Activated CD8-positive, alpha-beta memory T cell treated with anti-CD3 and anti-CD28 coated beads for 24 hours (primary cell): ENCODE results near the gene HPSE2.
"Not testable (repeated sequence)": the region's sequence is repeated elsewhere in the genome, so short reads cannot be mapped to it uniquely, and the experiment has no call there.

ENCODE experiments used
- DNase-seq: peaks from one replicate; pipeline ENCODE4 v3.0.0-alpha.2; 2020

The HPSE2 gene

DNA sequence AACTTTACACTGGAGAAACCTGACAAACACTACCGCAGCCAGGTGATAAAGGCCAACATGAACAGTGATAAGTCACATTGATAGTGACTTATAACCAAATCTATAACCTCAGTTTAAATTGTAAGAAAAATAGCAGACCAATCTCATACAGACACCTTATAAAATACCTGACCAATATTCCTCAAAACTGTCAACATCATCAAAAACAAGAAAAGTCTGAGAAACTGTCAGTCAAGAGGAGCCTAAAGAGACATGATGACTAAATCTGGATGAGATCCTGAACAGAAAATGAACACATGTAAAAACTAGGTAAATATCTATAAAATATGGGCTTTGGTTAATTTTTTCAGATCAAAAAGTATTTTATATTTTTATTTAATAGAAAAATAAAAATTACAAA is 233.3 kb downstream of the HPSE2 start:
- no peak for DNase-seq

- no peak for DNase-seq
These were observed 238.1 kb downstream of the HPSE2 start for GRCh38 chr10:98997596-98997995.

- DNase-seq: no peak
These were observed 241.6 kb downstream of the HPSE2 start for GRCh38 chr10:98994030-98994429.

GRCh38 chr10:98983751-98984150 is 251.9 kb downstream of the HPSE2 start:
- DNase-seq: not testable (repeated sequence)

- no peak for DNase-seq
These were observed 255.3 kb downstream of the HPSE2 start for GRCh38 chr10:98980353-98980752.

DNA sequence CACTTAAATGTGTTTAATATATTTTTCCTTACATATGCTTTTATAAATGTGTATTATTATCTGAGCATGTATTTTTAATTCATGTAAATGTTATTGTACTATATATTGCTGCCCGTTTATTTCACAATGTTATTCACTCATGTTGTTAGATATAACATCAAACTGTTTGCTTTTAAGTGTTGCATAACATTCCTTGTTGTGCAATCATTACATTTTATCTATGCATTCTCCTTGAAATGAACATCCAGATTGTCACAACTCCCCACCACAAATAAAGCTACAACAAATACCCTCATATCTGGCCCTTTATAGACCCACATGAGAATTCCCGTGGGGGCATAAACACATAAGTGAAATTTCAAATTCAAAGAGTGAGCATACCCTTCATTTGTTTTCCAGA is 264.2 kb downstream of the HPSE2 start:
- no peak for DNase-seq

- DNase-seq: no peak
These were observed 268.1 kb downstream of the HPSE2 start for GRCh38 chr10:98967601-98968000.

DNA sequence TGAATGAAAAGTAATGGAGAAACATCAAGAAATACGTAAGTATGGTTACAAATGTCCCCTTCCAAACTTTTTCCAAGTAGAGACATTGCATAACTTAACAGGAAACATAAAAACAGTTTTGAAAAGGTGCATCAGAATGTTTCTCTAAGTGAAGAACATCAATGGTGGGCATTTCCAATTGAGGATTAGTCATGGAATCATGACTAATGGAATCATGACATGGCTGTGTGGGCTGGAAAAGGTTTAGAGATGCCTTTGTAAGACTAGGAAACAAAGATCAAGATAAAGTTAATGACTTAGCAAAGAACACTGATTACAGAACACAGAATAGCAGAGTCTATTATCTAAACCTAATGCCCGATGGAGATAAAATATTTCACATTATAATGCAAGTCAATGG is 272.0 kb downstream of the HPSE2 start:
- DNase-seq: no peak

- no peak for DNase-seq
These were observed 276.3 kb downstream of the HPSE2 start for GRCh38 chr10:98959379-98959778.

GRCh38 chr10:98957801-98958200 is 277.9 kb downstream of the HPSE2 start:
- DNase-seq: no peak

GRCh38 chr10:98956576-98957260 is 278.9 kb downstream of the HPSE2 start:
- no peak for DNase-seq

DNA sequence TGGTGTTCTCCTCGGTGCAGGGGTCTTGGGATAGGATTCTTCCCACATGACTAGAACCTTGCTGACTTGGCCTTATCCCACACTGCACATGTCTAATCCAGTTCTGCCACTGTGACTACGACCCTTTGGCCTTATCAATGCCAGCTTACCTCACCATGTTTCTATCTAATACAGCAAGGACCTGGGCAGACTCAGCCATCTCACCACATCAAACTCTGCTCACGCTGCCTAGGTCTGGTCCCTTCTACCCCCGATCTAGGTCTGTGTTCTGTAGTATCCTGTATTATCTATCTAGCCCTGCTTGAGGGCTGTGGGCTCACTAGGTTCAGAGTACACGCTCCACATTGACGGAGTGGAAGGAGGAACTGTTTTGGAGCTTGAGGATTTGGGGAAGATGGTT is 282.4 kb downstream of the HPSE2 start:
- no peak for DNase-seq

DNA sequence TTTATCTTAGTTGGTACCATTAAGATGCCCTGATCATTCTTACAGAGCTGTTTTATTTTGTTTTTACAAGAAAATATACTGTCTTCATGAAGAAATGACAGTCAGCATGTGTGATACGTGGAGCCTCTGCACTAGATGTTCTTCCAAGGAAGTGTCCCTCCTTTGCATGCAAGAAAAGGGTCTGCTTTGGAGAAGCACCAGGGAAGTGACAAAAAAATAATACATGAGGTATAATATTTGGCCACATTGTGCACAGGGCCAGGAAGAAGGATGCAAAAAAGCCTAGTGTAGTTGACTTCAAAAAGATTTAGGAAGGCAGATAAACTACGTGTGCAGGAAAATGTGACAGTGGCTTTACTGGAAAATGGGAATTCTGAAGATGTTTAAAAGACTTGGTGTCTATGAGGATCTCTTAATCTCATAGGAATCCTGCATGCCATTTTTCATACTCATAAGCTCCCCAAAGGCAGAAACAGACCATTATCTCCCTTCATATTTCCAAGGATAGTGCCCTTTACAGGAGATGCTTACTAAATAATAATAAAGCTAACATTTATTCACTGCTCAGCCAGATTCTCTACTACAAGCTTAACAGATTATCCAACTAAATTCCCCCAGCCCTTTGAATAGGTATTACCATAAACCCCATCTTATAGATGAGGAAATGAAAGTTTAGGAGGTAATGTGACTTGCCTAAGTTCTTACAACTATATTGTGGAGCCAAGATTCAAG is 284.2 kb downstream of the HPSE2 start:
- DNase-seq: no peak

GRCh38 chr10:98950106-98950505 is 285.5 kb downstream of the HPSE2 start:
- DNase-seq: no peak

- no peak for DNase-seq
These were observed 286.3 kb downstream of the HPSE2 start for GRCh38 chr10:98949306-98949705.

GRCh38 chr10:98943681-98944080 is 292.0 kb downstream of the HPSE2 start:
- no peak for DNase-seq

DNA sequence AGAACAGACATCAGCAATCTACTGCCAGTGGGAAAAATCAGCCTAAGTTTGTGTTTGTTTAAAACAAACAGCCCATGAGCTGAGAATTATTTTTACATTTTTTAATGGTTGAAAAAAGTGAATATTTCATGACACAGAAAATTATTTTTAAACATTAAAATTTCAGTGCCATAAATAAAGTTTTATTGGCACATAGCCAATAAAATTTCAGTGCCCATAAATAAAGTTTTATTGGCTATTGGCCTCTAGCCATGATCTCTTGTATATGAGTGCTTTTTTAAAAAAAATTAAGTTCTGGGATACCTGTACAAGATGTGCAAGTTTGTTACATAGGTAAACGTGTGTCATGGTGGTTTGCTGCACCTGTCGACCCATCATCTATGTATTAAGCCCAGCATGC is 305.9 kb downstream of the HPSE2 start:
- DNase-seq: no peak

GRCh38 chr10:98925651-98926050 is 310.0 kb downstream of the HPSE2 start:
- no peak for DNase-seq

DNA sequence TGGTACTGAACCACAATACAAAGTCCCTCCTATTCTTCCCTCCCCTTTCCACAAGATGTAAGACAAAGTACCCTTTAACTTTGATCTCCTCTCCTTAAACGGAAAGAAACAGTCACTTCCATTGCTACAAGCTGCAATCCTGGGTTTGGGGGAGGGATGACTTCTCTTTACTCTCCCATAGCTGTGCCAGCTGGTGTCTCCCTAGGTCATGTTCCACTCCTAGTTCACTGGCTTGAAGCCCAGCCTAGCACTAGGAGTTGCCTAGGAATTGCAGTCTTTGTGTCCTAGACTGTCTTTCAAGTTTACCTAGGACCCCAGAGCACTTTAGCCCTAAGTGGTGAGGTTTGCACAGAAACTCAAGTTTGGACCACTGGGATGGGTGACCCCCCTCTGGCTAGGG is 311.1 kb downstream of the HPSE2 start:
- DNase-seq: no peak

DNA sequence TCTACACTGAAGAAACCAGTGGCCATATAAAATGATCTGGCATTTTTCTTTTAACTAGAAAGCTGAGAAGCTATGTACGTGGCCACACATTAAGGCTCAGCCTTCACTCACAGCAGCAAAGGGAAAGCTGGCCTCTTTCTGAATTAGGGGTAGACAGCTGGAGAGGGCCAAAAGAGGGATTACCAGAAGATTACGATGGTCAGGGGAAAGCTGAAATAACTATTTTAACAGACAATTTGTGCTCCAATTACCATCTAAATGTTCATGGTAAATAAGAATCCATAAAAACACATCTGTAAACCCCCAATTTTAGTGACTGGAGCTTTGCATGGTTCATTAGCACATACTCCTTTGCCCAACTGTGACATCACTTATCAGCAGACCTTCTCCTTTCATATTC is 314.3 kb downstream of the HPSE2 start:
- DNase-seq: no peak

DNA sequence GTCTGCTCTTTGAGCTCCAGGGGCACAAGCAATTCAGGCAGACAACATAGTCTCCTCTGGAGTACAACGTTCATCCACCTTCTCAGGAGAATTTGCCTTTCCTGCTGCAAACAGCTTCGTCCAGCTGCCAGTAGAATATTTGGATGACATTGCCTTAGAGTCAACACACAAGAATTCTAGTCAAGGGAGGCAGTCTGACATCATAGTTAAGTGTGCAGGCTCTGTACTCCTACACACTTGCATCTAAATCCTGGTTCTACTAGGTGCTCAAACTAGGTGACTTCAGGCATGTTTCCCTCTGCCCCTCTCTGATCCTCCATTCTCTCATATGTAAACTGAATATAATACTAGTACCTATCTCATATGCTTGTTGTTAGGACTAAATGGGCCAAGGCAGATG is 314.8 kb downstream of the HPSE2 start:
- no peak for DNase-seq

DNA sequence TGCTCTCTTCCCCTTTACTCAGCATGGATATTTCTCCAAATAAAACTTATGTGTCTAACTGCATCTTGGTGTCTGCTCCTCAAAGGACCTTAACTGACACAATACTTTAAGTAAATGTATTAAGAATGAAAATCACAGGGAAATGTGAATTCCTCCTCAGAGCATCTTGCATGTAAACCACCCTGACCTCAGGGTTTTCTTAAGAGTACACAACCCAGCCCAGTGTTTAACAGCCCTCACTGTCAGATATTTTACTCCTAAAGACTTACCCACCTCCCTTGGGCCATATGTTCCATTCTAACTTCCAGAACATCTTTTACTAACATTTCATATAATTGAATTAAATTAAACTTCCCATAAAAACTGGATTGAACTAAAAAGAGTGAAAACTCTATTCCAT is 315.3 kb downstream of the HPSE2 start:
- no peak for DNase-seq

DNA sequence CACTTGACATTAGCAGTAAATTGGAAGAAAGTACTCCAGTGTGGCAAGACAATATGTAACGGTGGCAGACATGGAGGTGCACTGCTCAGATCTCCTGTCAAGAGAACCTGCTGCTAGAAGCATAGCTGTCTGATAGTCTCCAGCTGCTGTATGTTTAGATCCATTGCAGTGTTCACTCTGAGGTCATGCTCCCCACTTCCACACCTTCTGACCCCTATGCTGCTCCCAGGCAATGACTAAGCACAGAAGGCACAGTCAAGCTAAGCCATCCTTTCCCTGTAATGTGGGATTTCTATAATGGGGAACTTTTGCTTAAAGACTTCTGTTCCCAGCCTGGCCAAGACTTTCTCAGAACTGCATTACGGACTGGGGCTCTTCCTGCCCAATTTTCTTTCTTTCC is 315.8 kb downstream of the HPSE2 start:
- DNase-seq: no peak

DNA sequence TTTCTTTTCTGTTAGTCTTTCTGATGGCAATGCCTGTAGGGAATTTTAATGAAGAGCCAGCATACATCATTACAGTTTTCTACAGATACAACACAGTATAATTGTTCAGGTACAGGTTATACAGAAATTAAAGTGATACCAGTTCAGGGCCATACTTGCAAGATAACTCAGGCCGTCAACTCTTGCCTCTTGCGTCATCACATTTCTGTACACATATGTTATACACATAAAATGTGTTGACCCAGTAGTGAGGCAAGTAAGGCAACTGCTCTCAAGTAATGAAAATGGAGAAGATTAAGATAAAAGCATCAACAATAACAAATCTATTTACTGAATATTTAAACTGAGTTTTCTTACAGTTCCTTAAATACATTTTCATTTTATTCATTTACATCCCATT is 317.8 kb downstream of the HPSE2 start:
- DNase-seq: no peak
